GM19193 (cell line): ENCODE measurements around the gene NXNL2.

ENCODE experiments used
- POLR2A ChIP-seq: IDR thresholded peaks from 4 replicates; pipeline ENCODE4 v1.6.1; 2011; ENCODE audit not compliant: insufficient read depth, insufficient read length; ENCODE audit errors: extremely low read depth

NXNL2 gene

DNA sequence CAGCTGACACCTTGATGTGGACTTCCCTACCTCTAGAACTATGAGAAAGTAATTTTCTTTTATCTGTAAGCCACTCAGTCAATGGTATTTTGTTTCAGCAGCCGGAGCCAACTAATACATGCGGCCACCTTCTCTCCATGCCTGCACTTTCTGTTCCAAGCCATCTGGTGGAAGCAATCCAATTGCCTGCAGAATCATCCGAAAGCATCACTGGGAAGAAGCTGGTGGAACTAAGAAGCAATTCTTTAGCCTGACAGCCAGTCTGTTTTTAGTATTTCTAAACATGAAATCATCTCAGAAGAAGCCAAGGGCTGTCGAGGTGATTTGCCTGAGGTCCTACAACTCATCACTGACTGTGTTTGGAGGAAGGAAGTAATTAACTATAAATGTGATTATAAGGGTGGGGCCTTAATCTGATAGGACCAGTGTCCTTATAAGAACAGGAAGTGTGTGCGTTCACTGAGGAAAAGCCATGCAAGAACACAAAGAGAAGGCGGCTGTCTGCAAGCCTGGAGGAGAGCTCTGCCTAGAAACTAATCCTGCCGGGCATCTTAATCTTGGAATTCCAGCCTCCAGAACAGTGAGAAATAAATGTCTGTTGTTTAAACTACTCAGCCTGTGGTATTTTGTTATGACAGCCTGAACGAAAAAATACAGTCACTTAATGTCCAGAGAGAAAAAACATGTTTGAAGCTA, 49.1 kb downstream of the NXNL2 start:
- no peak for TF ChIP-seq POLR2A

DNA sequence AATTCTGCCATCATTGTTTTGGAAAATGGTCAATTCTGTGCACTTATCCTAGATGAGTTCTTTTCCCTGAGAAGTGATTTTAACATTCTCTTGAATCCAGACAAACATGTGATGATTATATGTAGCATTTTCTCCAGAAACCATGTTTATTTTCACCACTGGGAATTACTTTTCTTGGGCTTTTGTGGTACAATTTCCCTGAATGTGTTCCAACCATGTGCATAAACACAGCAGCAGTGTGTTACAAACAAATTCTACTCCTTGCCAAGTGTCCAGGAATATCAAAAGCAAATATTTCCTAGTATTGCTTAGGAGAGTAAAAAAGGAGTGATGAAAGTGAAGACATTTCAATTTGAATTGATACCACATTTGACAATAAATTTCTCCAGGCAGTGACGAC, 50.4 kb downstream of the NXNL2 start:
- TF ChIP-seq POLR2A = no peak

DNA sequence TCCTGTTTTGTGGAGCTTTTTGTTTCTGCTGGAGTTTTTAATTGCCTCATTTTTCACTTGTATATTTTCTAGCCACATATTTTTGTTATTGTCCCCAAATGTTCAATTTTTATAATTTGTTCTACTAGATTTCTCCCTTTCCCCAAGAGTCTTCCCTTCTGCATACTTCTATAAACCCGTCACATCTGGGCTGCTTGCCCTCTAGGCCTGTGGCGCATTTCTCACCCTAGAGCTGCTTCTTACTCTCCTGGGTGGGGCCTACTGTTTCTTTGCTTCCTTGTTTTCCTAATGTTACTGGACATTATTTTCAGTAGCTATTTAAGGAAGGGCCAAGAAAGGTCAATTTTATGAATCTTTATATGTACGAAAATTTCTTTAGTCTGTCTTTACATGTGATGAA, 51.5 kb downstream of the NXNL2 start:
- no peak for TF ChIP-seq POLR2A

DNA sequence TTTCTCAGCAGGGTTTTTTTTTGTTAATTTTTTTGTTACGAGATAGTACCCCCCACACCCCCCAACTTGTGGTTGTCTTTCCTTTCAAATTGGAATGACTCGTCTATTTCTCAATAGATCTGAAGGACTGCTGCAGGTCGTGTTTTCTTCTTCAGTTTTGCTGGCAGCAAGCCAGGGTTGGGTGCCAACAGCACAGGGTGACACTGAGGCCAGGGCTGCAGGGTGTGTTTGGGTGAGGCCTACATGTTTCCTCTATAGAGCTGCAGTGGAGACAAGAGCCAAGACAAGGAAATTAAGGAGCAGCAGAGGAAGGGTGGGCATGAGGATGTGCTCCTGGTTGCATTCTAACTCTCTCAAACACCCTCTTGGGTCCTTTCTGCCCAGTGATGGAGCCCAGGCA, 52.2 kb downstream of the NXNL2 start:
- no peak for TF ChIP-seq POLR2A

DNA sequence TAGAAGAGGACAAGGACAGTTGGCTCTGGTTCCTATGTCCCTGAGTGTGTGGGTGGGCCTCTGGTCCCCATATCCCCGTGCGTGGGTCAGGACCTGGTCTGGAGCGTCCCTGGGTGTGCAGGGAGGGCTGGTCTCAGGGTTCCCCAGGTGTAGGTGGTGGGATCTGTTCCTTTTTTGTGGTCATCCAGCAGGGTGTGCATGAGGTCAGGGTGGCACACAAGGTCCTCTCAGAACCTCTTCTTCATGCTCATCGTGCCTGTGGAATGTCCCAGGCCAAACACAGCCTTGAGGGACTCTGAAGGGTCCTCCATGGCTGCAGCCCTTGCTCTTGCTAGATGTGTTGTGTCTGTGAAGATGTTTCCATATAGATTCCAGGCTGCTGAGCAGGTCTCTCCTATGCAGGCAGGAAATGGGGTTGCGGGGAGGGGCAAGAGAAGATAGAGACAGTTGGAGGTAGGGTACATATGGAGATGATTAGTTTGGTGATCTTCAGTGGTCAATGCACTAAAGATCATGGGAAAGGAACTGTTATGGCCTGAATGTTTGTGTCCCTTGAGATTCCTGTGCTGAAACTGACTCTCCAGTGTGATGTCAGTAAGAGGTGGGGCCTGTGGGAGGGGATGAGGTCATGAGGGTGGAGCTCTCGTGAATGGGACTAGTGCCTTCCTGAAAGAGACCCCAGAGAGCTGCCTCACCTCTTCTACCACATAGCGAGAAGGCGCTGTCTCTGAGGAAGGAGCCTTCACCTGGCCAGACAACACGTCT, 53.1 kb downstream of the NXNL2 start:
- no peak for TF ChIP-seq POLR2A

DNA sequence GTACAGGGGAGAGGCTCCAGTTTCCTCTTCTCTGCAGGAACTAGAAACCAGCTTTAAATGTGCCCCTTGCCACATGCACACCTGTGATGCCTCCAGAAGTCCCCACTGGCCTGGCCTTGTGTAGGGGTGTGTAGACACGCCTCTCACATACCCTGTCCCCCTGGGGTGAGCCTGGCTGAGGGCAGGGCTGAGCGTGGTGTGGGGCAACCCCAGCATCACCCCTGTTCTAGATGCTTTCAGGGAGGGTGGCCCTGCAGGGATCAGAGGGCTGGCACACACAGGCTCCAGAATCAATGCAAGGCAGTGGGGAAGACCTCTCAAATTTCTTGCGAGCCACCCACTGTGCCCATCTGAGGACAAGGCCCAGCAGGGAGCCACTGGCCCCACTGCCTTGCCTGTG, 54.7 kb downstream of the NXNL2 start:
- no peak for TF ChIP-seq POLR2A

DNA sequence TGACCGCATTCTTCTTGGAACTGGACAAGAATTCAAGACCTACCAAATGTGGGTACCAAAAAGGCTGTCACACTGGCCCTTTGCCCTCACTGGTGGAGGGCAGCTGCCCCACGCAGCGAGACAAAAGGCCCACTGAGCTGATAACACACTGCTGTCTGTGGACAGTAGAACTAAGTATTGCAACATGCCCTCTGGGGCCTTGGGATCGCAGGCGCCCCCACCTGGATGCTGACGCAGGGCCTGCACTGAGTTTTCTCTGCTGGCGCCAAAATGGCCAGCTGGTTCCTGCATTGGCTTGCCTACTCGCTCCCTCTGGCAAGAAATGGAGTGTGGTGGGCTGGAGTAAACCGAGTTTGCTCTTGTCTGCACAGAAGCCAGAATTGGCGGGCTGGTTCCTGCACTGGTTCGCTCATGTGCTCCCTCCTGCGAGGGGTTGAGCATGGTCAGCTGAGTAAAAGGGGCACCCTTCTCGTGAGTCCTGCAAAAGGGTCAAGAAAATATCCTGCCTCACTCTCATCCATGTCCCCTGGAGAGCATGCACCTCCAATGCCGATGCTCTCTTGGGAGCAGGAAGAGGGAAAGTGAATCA, 55.7 kb downstream of the NXNL2 start:
- no peak for TF ChIP-seq POLR2A

DNA sequence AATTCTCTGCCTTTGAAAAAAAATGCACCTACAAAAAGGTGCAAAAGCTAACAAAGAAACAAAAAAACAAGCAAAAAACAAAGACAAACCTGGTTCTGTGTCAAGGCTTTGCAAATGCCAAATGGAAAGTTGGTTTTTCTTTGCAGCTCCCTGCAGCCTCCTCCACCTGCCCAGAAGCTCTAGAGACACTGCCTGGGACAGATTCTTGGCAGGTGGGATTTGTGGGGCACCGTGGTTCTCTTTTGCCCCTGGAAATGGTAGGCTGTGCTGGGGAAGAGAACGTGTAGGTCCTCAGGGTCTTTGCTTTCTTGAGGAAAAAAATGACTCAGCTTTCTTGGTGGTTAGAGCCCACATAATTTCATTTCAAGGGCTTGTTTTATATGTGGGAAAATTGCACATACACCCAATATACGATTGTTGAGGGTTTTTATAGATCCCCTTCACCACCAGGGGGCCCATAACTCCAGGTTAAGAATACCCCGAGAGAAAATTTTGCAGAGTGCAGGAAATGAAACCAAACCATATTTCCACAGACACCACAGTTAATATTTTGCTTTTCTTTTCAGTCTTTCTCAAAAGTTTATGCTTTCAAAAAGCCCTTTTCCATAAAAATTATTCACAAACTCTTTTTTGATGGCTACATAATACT, 58.7 kb downstream of the NXNL2 start:
- TF ChIP-seq POLR2A = no peak
